ENCODE results near the gene OR6B1.

The OR6B1 gene

GRCh38 chr7:144000020-144000419 lies at the start of gene OR6B1:
Gene OR6B1 (plus strand): TSS chr7:144000320. CDS start chr7:144003997, 3,677 bp downstream.
- no peak for DNase-seq

- no peak for DNase-seq
Measured at GRCh38 chr7:143953421-143953820, 46.7 kb upstream of the OR6B1 start.

DNA sequence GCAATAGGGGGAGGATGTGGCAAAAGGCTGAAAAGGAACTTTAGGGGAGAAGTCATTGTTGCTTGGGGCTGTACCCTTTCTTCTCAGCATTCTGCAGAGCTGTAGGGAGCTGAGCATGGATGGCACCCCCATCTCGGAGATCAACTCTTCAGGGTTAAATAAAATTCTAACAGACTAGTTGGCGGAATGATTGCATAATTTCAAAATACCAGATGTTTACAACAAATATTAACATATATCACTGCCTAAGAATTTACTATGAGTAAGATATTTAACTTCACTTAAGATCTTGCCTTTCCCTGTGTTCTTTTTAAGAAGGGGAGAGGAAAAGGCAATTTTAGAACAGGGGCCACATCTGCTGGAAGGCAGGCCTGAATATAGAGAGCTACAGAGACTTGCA lies 46.0 kb upstream of the OR6B1 start:
- no peak for DNase-seq

GRCh38 chr7:143954544-143954943 lies 45.6 kb upstream of the OR6B1 start, which contains the start of gene OR2F1:
Gene OR2F1 (plus strand): TSS chr7:143954844. CDS start chr7:143959971, 5,127 bp downstream.
- DNase-seq, result no peak

- DNase-seq, result no peak
Measured at GRCh38 chr7:143958781-143959180, 41.3 kb upstream of the OR6B1 start.

- DNase-seq, result no peak
Measured at GRCh38 chr7:143960813-143961610, 39.1 kb upstream of the OR6B1 start.

- DNase-seq, result no peak
Measured at GRCh38 chr7:143965280-143965679, 34.8 kb upstream of the OR6B1 start.

DNA sequence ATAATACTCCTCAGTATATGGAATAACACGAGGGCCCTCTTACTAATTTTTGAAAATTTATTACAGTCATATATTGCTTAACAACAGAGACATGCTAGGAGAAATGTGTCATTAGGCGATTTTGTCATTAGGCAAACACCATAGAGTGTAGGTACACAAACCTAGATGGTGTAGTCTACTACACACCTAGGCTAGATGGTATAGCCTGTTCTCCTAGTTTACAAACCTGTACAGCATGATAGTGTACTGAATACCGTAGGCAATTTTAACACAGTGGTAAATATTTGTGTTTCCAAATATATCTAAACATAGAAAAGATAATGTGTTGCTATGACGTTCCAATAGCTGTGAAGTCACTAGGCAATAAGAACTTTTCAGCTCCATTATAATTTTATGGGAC lies 32.7 kb upstream of the OR6B1 start:
- no peak for DNase-seq

- DNase-seq, result no peak
Measured at GRCh38 chr7:143973870-143974416, 26.2 kb upstream of the OR6B1 start.

- no peak for DNase-seq
Measured at GRCh38 chr7:143974459-143974858, 25.7 kb upstream of the OR6B1 start.

DNA sequence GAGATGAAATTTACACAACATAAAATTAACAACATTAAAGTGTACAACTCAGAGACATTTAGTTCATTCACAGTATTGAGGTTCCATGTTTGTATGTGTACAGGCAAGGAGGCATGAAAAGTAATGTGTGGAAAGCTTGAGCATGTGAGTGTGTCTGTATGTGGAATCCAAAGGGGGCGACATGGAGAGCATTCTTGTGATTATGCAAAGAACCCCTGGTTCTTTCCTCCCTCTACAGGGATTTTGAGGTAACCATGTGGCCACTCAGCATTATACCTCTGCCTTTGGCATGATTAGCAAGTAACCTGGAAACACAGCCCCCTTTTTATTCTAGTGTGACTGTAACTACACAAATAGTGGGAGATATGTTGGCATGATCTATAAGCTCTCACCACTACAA lies 24.5 kb upstream of the OR6B1 start:
- DNase-seq, result no peak

DNA sequence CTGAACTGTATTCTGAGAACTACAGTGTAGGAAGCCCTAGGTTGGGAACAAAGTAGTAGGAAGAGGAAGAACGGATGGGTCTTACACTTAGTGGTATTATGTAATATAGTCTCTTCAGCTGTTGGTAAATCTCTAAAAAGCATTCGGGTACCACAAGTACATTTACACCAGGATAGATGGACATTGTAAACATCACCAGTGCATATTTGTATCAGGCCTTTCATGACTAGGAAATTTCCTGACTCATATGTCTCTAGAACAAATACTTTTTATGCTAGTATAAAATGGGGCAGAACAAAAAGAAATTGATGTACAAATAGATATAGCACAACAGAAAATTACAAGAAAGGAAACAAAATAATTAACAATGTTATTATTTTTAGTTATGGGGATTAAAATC lies 21.5 kb upstream of the OR6B1 start:
- DNase-seq, result no peak

DNA sequence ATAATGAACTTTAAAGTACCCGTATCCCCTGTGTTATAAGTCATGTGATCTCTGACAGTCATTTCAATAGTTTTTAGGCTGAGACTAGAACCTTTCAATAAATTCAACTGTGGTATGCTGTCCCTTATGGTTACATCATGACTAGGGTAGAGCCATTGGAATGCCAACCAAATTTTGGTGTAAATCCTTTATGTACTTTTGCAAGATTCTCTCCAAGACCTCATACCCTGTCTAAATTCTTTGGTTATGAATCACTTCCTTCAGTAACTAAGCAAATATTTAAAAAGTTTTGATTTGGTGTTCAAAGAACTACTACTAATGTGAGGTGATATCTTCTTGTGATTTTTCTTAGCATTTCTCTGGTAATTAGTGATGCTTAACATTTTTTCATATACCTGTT lies 20.8 kb upstream of the OR6B1 start:
- no peak for DNase-seq

- no peak for DNase-seq
Measured at GRCh38 chr7:143979998-143980397, 20.1 kb upstream of the OR6B1 start.

GRCh38 chr7:143980746-143981510 lies 19.2 kb upstream of the OR6B1 start:
- DNase-seq, result no peak

- no peak for DNase-seq
Measured at GRCh38 chr7:143983960-143984359, 16.2 kb upstream of the OR6B1 start.

DNA sequence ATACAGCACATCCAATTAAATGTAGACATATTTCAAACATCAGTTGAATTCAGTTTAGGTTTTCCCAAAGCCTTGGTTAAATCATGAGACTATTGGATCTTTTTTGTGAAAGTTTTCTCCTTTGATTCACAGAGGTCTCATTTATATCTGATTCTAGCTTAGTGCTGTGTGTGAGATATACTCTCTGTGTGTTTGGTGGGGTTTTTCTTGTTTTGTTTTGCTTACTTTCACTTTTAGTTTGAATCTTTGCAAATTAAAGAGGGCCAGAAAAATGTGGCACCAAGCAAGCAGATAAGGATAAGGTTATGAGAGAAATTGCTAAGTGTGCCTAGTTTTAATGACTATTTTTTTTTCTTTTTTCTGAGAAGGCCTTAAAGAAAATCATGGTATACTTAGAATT lies 12.6 kb upstream of the OR6B1 start:
- DNase-seq, result no peak

DNA sequence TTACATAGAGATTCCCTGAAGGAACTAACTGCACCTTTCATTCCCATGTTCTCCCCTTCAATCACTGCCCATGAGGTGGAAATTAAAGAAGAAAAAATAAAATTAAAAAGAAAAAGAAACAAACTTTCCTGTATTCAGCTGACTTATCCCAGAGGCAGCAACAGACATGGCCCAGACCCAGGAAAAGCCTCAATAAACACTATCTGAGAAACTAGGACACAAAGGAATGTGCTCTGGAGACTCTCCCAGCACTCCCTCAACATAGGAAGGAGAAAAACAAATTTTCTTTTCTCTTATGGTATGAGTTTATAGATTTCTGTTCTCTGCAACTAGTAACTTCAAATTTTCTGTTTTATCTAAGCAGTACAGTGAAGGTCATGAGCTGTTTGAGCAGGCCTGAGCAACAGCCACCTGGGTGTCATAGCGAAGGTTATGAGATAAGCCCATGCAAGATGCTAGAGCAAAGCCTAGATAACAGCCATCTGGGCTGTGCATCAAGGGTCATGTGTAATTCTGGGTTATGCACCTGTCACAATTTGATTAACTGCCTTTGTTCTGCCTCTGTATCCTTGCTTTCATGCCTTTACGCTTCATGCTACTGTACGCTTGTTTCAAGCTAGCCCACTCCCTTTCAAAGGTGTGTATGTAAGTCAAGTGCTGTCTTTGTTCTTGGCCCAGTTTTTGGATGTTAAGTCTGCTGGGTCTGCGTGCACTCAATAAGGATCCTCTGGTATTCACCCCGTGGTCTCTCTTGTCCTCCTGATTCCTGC lies 11.0 kb upstream of the OR6B1 start:
- DNase-seq, result no peak

DNA sequence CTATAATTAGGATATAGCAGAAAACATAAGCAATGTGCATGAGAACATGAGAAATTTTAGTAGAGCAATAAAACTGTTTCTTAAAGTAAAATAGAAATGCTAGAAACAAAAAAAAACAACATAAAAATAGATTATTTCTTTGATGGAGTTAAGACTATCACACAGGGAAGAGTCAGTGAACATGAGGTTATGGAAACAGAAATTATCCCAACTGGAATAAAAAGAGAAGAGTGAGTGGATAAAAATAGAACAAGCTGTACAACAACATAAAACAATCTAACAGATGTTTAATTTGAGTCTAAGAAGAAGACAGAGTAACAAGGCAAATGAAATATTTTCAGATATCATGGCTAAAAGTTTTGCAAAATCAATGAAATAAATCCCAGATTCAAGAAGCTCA lies 7.5 kb upstream of the OR6B1 start:
- no peak for DNase-seq

DNA sequence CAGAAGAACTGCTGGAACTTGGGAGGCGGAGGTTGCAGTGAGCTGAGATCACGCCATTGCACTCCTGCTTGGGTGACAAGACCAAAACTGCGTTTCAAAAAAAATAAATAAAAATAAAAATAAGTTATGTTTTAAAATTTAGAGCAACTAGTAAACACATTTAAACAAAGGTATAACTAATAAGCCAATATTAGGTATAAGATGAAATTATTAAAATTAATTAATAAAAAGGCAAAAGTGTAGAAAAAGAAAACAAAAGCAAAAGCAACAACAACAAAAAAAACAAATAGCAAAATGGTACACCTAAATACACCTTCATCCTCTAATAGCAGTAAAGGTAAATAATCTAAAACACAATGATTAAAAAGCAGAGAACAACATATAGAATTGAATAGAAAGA lies 6.2 kb upstream of the OR6B1 start:
- no peak for DNase-seq

DNA sequence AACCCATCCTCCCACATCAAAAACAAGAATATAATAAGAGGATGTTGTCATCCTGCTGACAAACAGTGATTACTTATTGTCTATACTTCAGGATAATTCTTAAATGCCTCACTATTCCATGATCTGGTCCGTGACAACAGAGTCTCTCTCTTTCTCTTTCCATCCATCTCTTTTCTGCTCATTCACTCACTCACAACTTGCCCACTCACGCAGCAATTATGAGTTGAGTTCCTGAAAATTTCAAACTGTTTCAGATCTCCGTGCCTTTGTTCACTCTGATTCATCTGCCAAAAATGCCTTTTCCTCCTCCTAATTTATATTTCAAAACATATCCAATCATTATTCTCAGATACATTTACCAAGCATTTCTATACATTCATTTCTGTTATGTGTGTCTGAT lies 1.4 kb downstream of the OR6B1 start:
- DNase-seq, result no peak

DNA sequence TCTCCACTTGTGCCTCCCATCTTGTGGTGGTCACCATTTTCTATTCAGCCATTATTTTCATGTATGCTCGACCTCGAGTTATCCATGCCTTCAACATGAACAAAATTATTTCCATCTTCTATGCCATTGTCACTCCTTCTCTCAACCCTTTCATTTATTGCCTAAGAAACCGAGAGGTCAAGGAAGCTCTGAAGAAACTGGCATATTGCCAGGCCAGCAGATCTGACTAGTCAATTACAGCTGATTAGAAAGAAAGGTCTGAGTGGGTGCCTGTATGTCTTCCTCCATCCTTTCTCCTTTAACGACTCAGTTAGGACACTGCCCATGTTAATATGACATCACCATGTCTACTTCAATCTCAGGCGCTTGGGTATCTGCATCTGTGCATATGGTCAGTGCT lies 4.6 kb downstream of the OR6B1 start:
- DNase-seq, result no peak

DNA sequence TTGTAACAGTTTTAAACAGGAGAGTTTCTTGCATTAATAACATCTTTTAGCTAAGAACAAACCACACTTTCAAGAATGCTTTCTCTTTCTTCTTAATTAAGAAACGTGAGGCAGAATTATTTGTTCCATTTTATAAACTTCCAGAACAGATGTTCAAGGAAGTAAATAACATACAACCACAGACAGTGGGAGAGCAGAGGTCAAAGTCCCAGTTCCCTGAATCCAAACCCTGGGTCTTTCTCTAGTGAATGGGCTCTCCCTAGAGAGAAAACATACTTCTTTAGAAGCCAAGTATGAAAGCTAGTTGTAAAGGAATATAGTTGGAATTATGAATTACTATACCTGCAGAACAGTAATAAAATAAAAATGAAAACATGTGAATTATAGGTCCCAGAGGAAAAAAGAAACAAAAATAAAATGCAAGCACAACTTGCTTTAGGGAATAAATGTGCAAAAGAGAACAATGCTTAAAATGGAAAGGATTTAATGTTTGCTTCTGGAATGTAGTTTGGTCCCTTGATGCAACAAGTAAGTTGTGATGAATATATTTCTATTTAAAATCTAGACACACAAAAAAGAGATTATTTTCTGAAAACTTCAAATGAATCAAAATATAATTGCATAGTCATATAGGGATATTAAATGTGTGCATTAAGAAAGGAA lies 6.0 kb downstream of the OR6B1 start:
- DNase-seq, result no peak
